HL-60 (cell line): ENCODE measurements around the gene TMEM86B.

ENCODE experiments used
- DNase-seq, 2 experiments: peaks; one replicate each; pipeline ENCODE4 v3.0.0-alpha.2; 2010 to 2020; ENCODE audit warnings: low read depth in 1 of 2, low spot score in 1 of 2
- H3K27ac ChIP-seq: fragments of 250-450 bp; sonication (Bioruptor Pico); replicated peaks from 2 replicates; pipeline ENCODE4 v1.5.1; 2020; ENCODE audit warnings: mild to moderate bottlenecking, moderate library complexity
- H3K27me3 ChIP-seq: fragments of 250-450 bp; sonication (Bioruptor Pico); 2 replicates; pipeline ENCODE4 v1.5.1; 2021; ENCODE audit warnings: mild to moderate bottlenecking, moderate library complexity; ENCODE audit not compliant: insufficient read depth, poor library complexity, severe bottlenecking
- H3K4me3 ChIP-seq: replicated peaks from 2 replicates; pipeline ENCODE4 v1.5.1; 2011; ENCODE audit warnings: mild to moderate bottlenecking, control low read depth, low read length; ENCODE audit not compliant: insufficient read depth
- CTCF ChIP-seq: IDR thresholded peaks from one replicate; pipeline ENCODE4 v1.5.1; 2011; ENCODE audit warnings: low read length, control low read depth, inconsistent platforms; ENCODE audit not compliant: insufficient read depth
- GABPA ChIP-seq: IDR thresholded peaks from 2 replicates; pipeline ENCODE4 v1.6.1; 2012; ENCODE audit warnings: low read depth
- POLR2AphosphoS5 ChIP-seq: IDR thresholded peaks from 2 replicates; pipeline ENCODE4 v1.6.1; 2012; ENCODE audit warnings: low read depth
- REST ChIP-seq: IDR thresholded peaks from 2 replicates; pipeline ENCODE4 v1.6.1; 2012; ENCODE audit warnings: low read depth; ENCODE audit not compliant: insufficient replicate concordance
- SPI1 ChIP-seq: IDR thresholded peaks from 2 replicates; pipeline ENCODE4 v1.6.1; 2012; ENCODE audit warnings: low read depth, mild to moderate bottlenecking, borderline replicate concordance

TMEM86B gene

GRCh38 chr19:55246462-55247451 lies 18.2 kb upstream of the TMEM86B start:
- no peaks in the 10 kb centered on the region for H3K27me3 ChIP-seq
- TF ChIP-seq REST = no peak
- TF ChIP-seq CTCF = no peak
- no peak for TF ChIP-seq SPI1
- TF ChIP-seq GABPA = no peak

GRCh38 chr19:55245236-55245904 lies 16.8 kb upstream of the TMEM86B start:
- TF ChIP-seq POLR2AphosphoS5 (no peak), CTCF (no peak), SPI1 (no peak), GABPA (no peak), REST (no peak)
- Histone ChIP-seq H3K4me3 (no peak overlapping the region), H3K27ac (no peak overlapping the region), H3K27me3 (no peaks in the 10 kb centered on the region)
- DNase-seq = no peak

More at GRCh38 chr19:55246462-55247451, 18.2 kb upstream of the TMEM86B start:
- no peak overlapping the region for H3K4me3 ChIP-seq
- DNase-seq = no peak
- H3K27ac ChIP-seq = peak overlapping the region; percentile 61

GRCh38 chr19:55244004-55244680 lies 15.6 kb upstream of the TMEM86B start:
- no peak for DNase-seq
- Histone ChIP-seq H3K27ac (no peak overlapping the region), H3K4me3 (no peak overlapping the region), H3K27me3 (no peaks in the 10 kb centered on the region)
- no peak for TF ChIP-seq POLR2AphosphoS5
- TF ChIP-seq SPI1 = no peak
- TF ChIP-seq GABPA = no peak
- TF ChIP-seq CTCF = no peak
- no peak for TF ChIP-seq REST
